GM23338 (cell line): ENCODE results near the gene CAP1. TPM values are rescaled to one million over a fixed set of nuclear protein-coding genes. Genes with fewer than 3 reads are reported as not detected.

Source experiments
- ATAC-seq: fragments of 200-7000 bp; cut with Tn5 transposase; 3 replicates; pipeline ENCODE4 v1.9.1; 2020
- DNase-seq: peaks from one replicate; pipeline ENCODE4 v3.0.0-alpha.2; 2015; ENCODE audit warnings: low spot score
- H2AFZ ChIP-seq: fragments of 200-600 bp; sonication (generic); 2 replicates; pipeline ENCODE4 v1.8.0; 2016; ENCODE audit warnings: antibody characterized with exemption, mild to moderate bottlenecking, moderate library complexity
- H3F3A ChIP-seq: fragments of 200-600 bp; sonication (generic); replicated peaks from 2 replicates; pipeline ENCODE4 v1.8.0; 2017; ENCODE audit warnings: antibody characterized with exemption, mixed run types, low read depth
- H3K27ac ChIP-seq: fragments of 200-600 bp; sonication (generic); 2 replicates; pipeline ENCODE4 v1.6.1; 2016; ENCODE audit warnings: low read depth
- H3K27me3 ChIP-seq: fragments of 200-600 bp; sonication (generic); 2 replicates; pipeline ENCODE4 v1.8.0; 2016; ENCODE audit warnings: mild to moderate bottlenecking, mixed run types, moderate library complexity; ENCODE audit not compliant: insufficient read depth
- H3K36me3 ChIP-seq: fragments of 200-600 bp; sonication (generic); 2 replicates; pipeline ENCODE4 v1.8.0; 2016; ENCODE audit warnings: mild to moderate bottlenecking; ENCODE audit not compliant: insufficient read depth
- H3K4me1 ChIP-seq: fragments of 200-600 bp; sonication (generic); 2 replicates; pipeline ENCODE4 v1.8.0; 2016; ENCODE audit warnings: mild to moderate bottlenecking, moderate library complexity; ENCODE audit not compliant: insufficient read depth
- H3K4me2 ChIP-seq: fragments of 200-600 bp; sonication (generic); 2 replicates; pipeline ENCODE4 v1.7.1; 2017; ENCODE audit warnings: mixed run types
- H3K4me3 ChIP-seq: fragments of 200-600 bp; sonication (generic); 2 replicates; pipeline ENCODE4 v1.6.1; 2016; ENCODE audit warnings: mixed run types
- H3K79me2 ChIP-seq: fragments of 200-600 bp; sonication (generic); replicated peaks from 2 replicates; pipeline ENCODE4 v1.8.0; 2017; ENCODE audit warnings: mild to moderate bottlenecking; ENCODE audit not compliant: insufficient read depth
- H3K9me2 ChIP-seq: fragments of 200-600 bp; sonication (generic); 2 replicates; pipeline ENCODE4 v1.8.0; 2017; ENCODE audit not compliant: insufficient read depth
- H4K20me1 ChIP-seq: fragments of 200-600 bp; sonication (generic); replicated peaks from 2 replicates; pipeline ENCODE4 v1.8.0; 2017; ENCODE audit warnings: mild to moderate bottlenecking; ENCODE audit not compliant: insufficient read depth
- H3K27ac Mint-ChIP-seq: 2 replicates; pipeline ENCODE4 v1.8.0; 2020; ENCODE audit warnings: inconsistent platforms, mild to moderate bottlenecking, moderate library complexity, mixed read lengths
- H3K27me3 Mint-ChIP-seq: 3 replicates; pipeline ENCODE4 v1.8.0; 2022; ENCODE audit warnings: low read depth, mild to moderate bottlenecking, moderate library complexity, mixed read lengths, inconsistent platforms; ENCODE audit not compliant: insufficient read depth, poor library complexity
- H3K36me3 Mint-ChIP-seq: 3 replicates; pipeline ENCODE4 v1.8.0; 2021; ENCODE audit warnings: low read depth, mild to moderate bottlenecking, inconsistent platforms, moderate library complexity, mixed read lengths
- H3K4me1 Mint-ChIP-seq: 3 replicates; pipeline ENCODE4 v1.8.0; 2020; ENCODE audit warnings: mild to moderate bottlenecking, inconsistent platforms, mixed read lengths
- H3K4me3 Mint-ChIP-seq: 3 replicates; pipeline ENCODE4 v1.8.0; 2021; ENCODE audit warnings: moderate library complexity, mild to moderate bottlenecking, inconsistent platforms, mixed read lengths
- H3K9me3 Mint-ChIP-seq: 3 replicates; pipeline ENCODE4 v1.8.0; 2020; ENCODE audit warnings: moderate library complexity, mild to moderate bottlenecking, inconsistent platforms, mixed read lengths
- CREB1 ChIP-seq: fragments of 250-450 bp; sonication (Bioruptor Pico); IDR thresholded peaks from 2 replicates; pipeline ENCODE4 v1.5.0; 2020; ENCODE audit warnings: low read depth, mild to moderate bottlenecking, moderate library complexity
- EZH2phosphoT487 ChIP-seq: fragments of 200-600 bp; sonication (generic); IDR thresholded peaks from one replicate; pipeline ENCODE4 v1.8.1; 2018; ENCODE audit warnings: antibody characterized with exemption; ENCODE audit not compliant: unreplicated experiment
- JUNB ChIP-seq: IDR thresholded peaks from one replicate; pipeline ENCODE4 v1.6.1; 2016; ENCODE audit warnings: antibody characterized with exemption; ENCODE audit not compliant: unreplicated experiment
- NANOG ChIP-seq: IDR thresholded peaks from 2 replicates; pipeline ENCODE4 v1.6.1; 2016; ENCODE audit warnings: antibody characterized with exemption, borderline replicate concordance
- POLR2AphosphoS5 ChIP-seq: IDR thresholded peaks from 2 replicates; pipeline ENCODE4 v1.6.1; 2016; ENCODE audit warnings: antibody characterized with exemption, low read depth
- STAT1 ChIP-seq: IDR thresholded peaks from one replicate; pipeline ENCODE4 v1.6.1; 2016; ENCODE audit warnings: antibody characterized with exemption; ENCODE audit not compliant: unreplicated experiment
- ZNF114 ChIP-seq: fragments of 250-450 bp; sonication (Bioruptor Pico); IDR thresholded peaks from 2 replicates; pipeline ENCODE4 v1.5.0; 2020; ENCODE audit warnings: mild to moderate bottlenecking, moderate library complexity
- ZNF331 ChIP-seq: fragments of 250-450 bp; sonication (Bioruptor Pico); IDR thresholded peaks from 2 replicates; pipeline ENCODE4 v1.5.0; 2020; ENCODE audit warnings: low read depth, mild to moderate bottlenecking, moderate library complexity
- ZNF462 ChIP-seq: fragments of 250-450 bp; sonication (Bioruptor Pico); IDR thresholded peaks from 2 replicates; pipeline ENCODE4 v1.5.0; 2020; ENCODE audit warnings: mild to moderate bottlenecking, moderate library complexity
- polyA plus RNA-seq: library from polyadenylated mRNA; unstranded; fragments of >200 nt; fragmentation: Nextera tagmentation; extraction: Ambion mirVana; gene quantifications from 2 replicates; pipeline ENCODE4 v1.2.1, GENCODE V29; 2016
- total RNA-seq: library from RNA; depleted of rRNA; stranded (reverse); fragments of >200 nt; shearing (Covaris generic); gene quantifications from 2 replicates; pipeline ENCODE4 v1.2.3, GENCODE V29; 2014
- TF ChIP-seq, protein P1 (sequence below): IDR thresholded peaks from 2 replicates; pipeline ENCODE4 v1.6.1; 2016; ENCODE audit warnings: antibody characterized with exemption
- TF ChIP-seq, protein P2 (sequence below): IDR thresholded peaks from one replicate; pipeline ENCODE4 v1.6.1; 2018; ENCODE audit warnings: antibody characterized with exemption; ENCODE audit not compliant: unreplicated experiment

Gene CAP1
- total and polyA plus RNA-seq, 2 experiments from 2014 or later = 133 to 254 TPM

GRCh38 chr1:40105028-40105427, 64.5 kb downstream of the CAP1 start (continued):
- TF ChIP-seq, protein P1, sequence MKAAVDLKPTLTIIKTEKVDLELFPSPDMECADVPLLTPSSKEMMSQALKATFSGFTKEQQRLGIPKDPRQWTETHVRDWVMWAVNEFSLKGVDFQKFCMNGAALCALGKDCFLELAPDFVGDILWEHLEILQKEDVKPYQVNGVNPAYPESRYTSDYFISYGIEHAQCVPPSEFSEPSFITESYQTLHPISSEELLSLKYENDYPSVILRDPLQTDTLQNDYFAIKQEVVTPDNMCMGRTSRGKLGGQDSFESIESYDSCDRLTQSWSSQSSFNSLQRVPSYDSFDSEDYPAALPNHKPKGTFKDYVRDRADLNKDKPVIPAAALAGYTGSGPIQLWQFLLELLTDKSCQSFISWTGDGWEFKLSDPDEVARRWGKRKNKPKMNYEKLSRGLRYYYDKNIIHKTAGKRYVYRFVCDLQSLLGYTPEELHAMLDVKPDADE = no peak

DNA sequence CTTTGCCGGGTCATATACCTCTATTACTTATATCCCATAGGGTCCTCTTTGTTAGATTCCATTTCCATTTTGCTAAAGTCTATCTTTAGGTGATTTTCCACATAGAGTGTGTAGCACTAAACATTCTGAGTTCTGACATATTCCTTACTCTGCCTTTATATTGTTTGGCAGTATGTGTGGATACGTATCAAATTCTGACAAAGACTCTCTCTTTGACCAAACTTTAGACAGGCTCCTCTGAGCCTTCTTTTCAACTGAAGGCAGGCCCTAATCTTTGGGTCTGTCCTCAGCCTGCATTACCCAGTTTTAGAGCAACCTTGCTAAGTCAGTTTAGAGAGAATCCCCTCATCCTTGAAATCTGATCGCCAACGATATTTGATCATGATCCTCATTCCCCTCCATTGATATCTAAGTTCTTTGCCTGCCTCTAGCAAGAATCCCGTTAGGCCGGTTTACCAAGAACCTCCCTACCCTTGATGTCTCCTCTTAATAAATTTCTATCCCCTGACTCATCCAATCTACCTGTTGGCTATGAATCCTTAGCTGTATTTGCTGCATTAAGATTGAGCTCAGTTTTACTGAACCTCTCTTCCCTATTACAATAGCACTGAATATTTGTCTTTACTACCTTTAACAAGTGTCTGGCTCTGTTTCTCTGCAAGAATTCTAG, 66.9 kb downstream of the CAP1 start:
- peaks cover 6% of the 10 kb centered on the region for H3K4me1 Mint-ChIP-seq
- ATAC-seq (no peak), DNase-seq (peak; percentile 45)
- H3K27me3 Mint-ChIP-seq = peaks cover 4% of the 10 kb centered on the region
- peak overlapping the region; percentile 1; the same call in 1 of the 2 replicates for H2AFZ ChIP-seq
- no peak overlapping the region for H3K4me3 Mint-ChIP-seq
- no peaks in the 10 kb centered on the region for H3F3A ChIP-seq
- H3K4me2 ChIP-seq = no peak overlapping the region; the same call in 1 of the 2 replicates
- no peaks in the 10 kb centered on the region for H4K20me1 ChIP-seq
- H3K9me3 Mint-ChIP-seq = 0 out of 3 replicates have a peak, but pooled peaks cover 6% of the 10 kb centered on the region
- H3K27ac Mint-ChIP-seq = no peak overlapping the region
- no peak overlapping the region for H3K27ac ChIP-seq
- H3K36me3 ChIP-seq = no peaks in the 10 kb centered on the region
- H3K36me3 Mint-ChIP-seq = no peaks in the 10 kb centered on the region
- no peaks in the 10 kb centered on the region for H3K79me2 ChIP-seq
- H3K9me2 ChIP-seq = 0 out of 2 replicates have a peak, but pooled peaks cover 9% of the 10 kb centered on the region
- H3K4me1 ChIP-seq = no peaks in the 10 kb centered on the region
- 0 out of 2 replicates have a peak, but pooled peaks cover 2% of the 10 kb centered on the region for H3K27me3 ChIP-seq
- H3K4me3 ChIP-seq = no peak overlapping the region
- TF ChIP-seq, protein P1 = no peak
- TF ChIP-seq CREB1 (CRISPR knock-in tag) (no peak), ZNF331 (no peak), ZNF462 (CRISPR knock-in tag) (no peak), POLR2AphosphoS5 (no peak), NANOG (no peak), ZNF114 (CRISPR knock-in tag) (no peak), EZH2phosphoT487 (no peak), JUNB (no peak), STAT1 (no peak)
- TF ChIP-seq, protein P2, sequence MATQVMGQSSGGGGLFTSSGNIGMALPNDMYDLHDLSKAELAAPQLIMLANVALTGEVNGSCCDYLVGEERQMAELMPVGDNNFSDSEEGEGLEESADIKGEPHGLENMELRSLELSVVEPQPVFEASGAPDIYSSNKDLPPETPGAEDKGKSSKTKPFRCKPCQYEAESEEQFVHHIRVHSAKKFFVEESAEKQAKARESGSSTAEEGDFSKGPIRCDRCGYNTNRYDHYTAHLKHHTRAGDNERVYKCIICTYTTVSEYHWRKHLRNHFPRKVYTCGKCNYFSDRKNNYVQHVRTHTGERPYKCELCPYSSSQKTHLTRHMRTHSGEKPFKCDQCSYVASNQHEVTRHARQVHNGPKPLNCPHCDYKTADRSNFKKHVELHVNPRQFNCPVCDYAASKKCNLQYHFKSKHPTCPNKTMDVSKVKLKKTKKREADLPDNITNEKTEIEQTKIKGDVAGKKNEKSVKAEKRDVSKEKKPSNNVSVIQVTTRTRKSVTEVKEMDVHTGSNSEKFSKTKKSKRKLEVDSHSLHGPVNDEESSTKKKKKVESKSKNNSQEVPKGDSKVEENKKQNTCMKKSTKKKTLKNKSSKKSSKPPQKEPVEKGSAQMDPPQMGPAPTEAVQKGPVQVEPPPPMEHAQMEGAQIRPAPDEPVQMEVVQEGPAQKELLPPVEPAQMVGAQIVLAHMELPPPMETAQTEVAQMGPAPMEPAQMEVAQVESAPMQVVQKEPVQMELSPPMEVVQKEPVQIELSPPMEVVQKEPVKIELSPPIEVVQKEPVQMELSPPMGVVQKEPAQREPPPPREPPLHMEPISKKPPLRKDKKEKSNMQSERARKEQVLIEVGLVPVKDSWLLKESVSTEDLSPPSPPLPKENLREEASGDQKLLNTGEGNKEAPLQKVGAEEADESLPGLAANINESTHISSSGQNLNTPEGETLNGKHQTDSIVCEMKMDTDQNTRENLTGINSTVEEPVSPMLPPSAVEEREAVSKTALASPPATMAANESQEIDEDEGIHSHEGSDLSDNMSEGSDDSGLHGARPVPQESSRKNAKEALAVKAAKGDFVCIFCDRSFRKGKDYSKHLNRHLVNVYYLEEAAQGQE = no peak
